A549 (cell line): ENCODE measurements around the gene LRCOL1. TPM values are rescaled to one million over a fixed set of nuclear protein-coding genes. Genes with fewer than 3 reads are reported as not detected.

ENCODE experiments used
- ATAC-seq, 2 experiments: fragments of 200-7000 bp in 1 of 2; fragments of >200 bp in 1 of 2; cut with Nextera tagmentation in 1 of 2; cut with Tn5 transposase in 1 of 2; 3 replicates each; pipeline versions ENCODE4 v1.8.0 to v1.9.1; 2018 to 2020; ENCODE audit warnings: mild to moderate bottlenecking in 1 of 2, moderate library complexity in 1 of 2
- CTCF ChIA-PET: fragments of 300-600 bp; sonication (Branson Sonifier 250); formaldehyde crosslinking; extraction: SDS; loops from one replicate; lab custom pipeline; 2021; ENCODE audit warnings: antibody characterized with exemption, inconsistent platforms; lab: Yijun Ruan, JAX
- POLR2A ChIA-PET: fragments of 350-600 bp; formaldehyde crosslinking; extraction: SDS; loops from one replicate; lab custom pipeline; 2021; ENCODE audit warnings: antibody characterized with exemption, inconsistent platforms; lab: Yijun Ruan, JAX
- DNase-seq, 2 experiments: peaks; one replicate each; pipeline versions ENCODE4 v3.0.0 to v3.0.0-alpha.2; 2011 to 2016; ENCODE audit warnings: low read depth in 1 of 2, low spot score in 1 of 2
- FAIRE-seq: peaks from 2 replicates; lab custom pipeline; 2011; peaks lifted over from hg19 to GRCh38; lab: Jason Lieb, UNC
- H3K27ac ChIP-seq, 2 experiments: fragments of >200 bp; sonication (Bioruptor Twin); formaldehyde crosslinking; 3 replicates each; pipeline ENCODE4 v1.5.1; 2016 to 2017
- H3K4me1 ChIP-seq: fragments of >200 bp; sonication (Bioruptor Twin); formaldehyde crosslinking; 3 replicates; pipeline ENCODE4 v1.6.1; 2016
- H3K4me2 ChIP-seq: fragments of >200 bp; sonication (Bioruptor Twin); formaldehyde crosslinking; 3 replicates; pipeline ENCODE4 v1.6.1; 2016
- H3K4me3 ChIP-seq: fragments of >200 bp; sonication (Bioruptor Twin); formaldehyde crosslinking; 3 replicates; pipeline ENCODE4 v1.5.1; 2016
- H3K9me3 ChIP-seq: fragments of >200 bp; sonication (Bioruptor Twin); formaldehyde crosslinking; 3 replicates; pipeline ENCODE4 v1.6.1; 2016
- CTCF ChIP-seq: fragments of >200 bp; sonication (Bioruptor Twin); formaldehyde crosslinking; IDR thresholded peaks from 3 replicates; pipeline ENCODE4 v1.5.1; 2016
- ESRRA ChIP-seq: fragments of 150-350 bp; IDR thresholded peaks from 2 replicates; pipeline ENCODE4 v1.6.1; 2014; ENCODE audit warnings: mild to moderate bottlenecking, low read length, borderline replicate concordance
- HOXB5 ChIP-seq: fragments of 250-450 bp; sonication (Bioruptor Pico); IDR thresholded peaks from 2 replicates; pipeline ENCODE4 v1.5.0; 2020; ENCODE audit warnings: mild to moderate bottlenecking, moderate library complexity
- RAD21 ChIP-seq, 2 experiments: fragments of >200 bp in 1 of 2; sonication (Bioruptor Twin) in 1 of 2; formaldehyde crosslinking in 1 of 2; IDR thresholded peaks in 1 of 2; conservative IDR thresholded peaks in 1 of 2; 2 replicates in 1 of 2; 3 replicates in 1 of 2; pipeline ENCODE4 v1.6.1; 2012 to 2018; ENCODE audit warnings: inconsistent platforms in 1 of 2
- RARB ChIP-seq: fragments of 250-450 bp; sonication (Bioruptor Pico); IDR thresholded peaks from 2 replicates; pipeline ENCODE4 v1.8.0; 2021; ENCODE audit warnings: mild to moderate bottlenecking, moderate library complexity
- SMC3 ChIP-seq: fragments of >200 bp; sonication (Bioruptor Twin); formaldehyde crosslinking; IDR thresholded peaks from 3 replicates; pipeline ENCODE4 v1.6.1; 2018; ENCODE audit warnings: inconsistent platforms
- WGBS: methylation state at CpG from one replicate; pipeline ENCODE4 v1.1.6; 2017; ENCODE audit errors: missing lambda C conversion rate; 5-methylcytosine and 5-hydroxymethylcytosine counted together
- polyA plus RNA-seq, 4 experiments: library from polyadenylated mRNA; depleted of rRNA in 3 of 4; stranded (reverse); fragments of >200 nt; fragmentation: RNase III in 1 of 4; extraction: RNeasy Plus Mini Kit Qiagen cat#74134 plus additional on column Dnase treatment in 1 of 4; gene quantifications; 2 replicates in 3 of 4; 3 replicates in 1 of 4; pipeline ENCODE4 v1.2.3, GENCODE V29; 2011 to 2017
- small RNA-seq, 6 experiments: library from RNA; depleted of rRNA; stranded (forward); fragments of <200 nt; gene quantifications; one replicate each; pipeline ENCODE3, GENCODE V24; 2012

LRCOL1 gene
- polyA plus RNA-seq, 2 of the 4 experiments (the other 2 are of a cell fraction) = not detected

GRCh38 chr12:132554845-132555630, 55.3 kb downstream of the LRCOL1 start:
- no peak for FAIRE-seq

More at GRCh38 chr12:132554845-132555630, 55.3 kb downstream of the LRCOL1 start:
- Histone ChIP-seq H3K9me3 (no peaks in the 10 kb centered on the region), H3K4me1 (0 out of 3 replicates have a peak, but pooled peaks cover 2% of the 10 kb centered on the region), H3K27ac (no peak overlapping the region), H3K4me2 (no peak overlapping the region)
- DNase-seq = peak; percentile 33 to 64
- WGBS = 87% methylated on average over 35 of the region's 53 CpGs
- POLR2A ChIA-PET = no interaction called here
- TF ChIP-seq HOXB5 (CRISPR knock-in tag) = no peak
- TF ChIP-seq RARB (CRISPR knock-in tag) = no peak
- TF ChIP-seq SMC3 = peak; percentile 38; the same call in 2 of the 3 replicates
- TF ChIP-seq CTCF = peak; percentile 40; the same call in 2 of the 3 replicates
- TF ChIP-seq ESRRA = peak; percentile 55; the same call in 1 of the 2 replicates
- peak; percentile 36 to 67; a peak in 4 of 5 replicates for TF ChIP-seq RAD21 (conservative IDR thresholded peaks at IDR 0.05 in 1 of 2, IDR thresholded peaks at IDR 0.05 in 1 of 2)
- TF ChIP-seq, all 56 proteins: peak for 4
- CTCF ChIA-PET = interaction anchor here (0.7 to 3.2 kb wide), 10 partner anchors 9 to 421 kb away, joined by 3 to 26 read pairs (median 3); no protein-coding TSS in a partner anchor
- ATAC-seq = peak in 1 of 2 experiments; percentile 33; a peak in 2 of 6 replicates
- no peak overlapping the region for H3K4me3 ChIP-seq

Small RNA genes lying within 50 kb of the gene (small RNA-seq; reads per million reads assigned to genes)
- gene MIR6763 = 0 reads per million in 6 experiments

Other genes with a start within 250 kb of the LRCOL1 start
- 2.7 and 3.0 TPM in 2 replicates for gene FBRSL1, start 120.4 kb downstream of the LRCOL1 start, polyA plus RNA-seq (2011; rRNA removed)
- 28.5 to 37.8 TPM (median 32.8 TPM) in 3 replicates for gene FBRSL1, start 120.4 kb downstream of the LRCOL1 start, polyA plus RNA-seq (2017; fragmentation: RNase III; extraction: RNeasy Plus Mini Kit Qiagen cat#74134 plus additional on column Dnase treatment)
- gene P2RX2, start 8.2 kb upstream of the LRCOL1 start, polyA plus RNA-seq (2011; rRNA removed) = not detected in 2 replicates
- not detected in 3 replicates for gene P2RX2, start 8.2 kb upstream of the LRCOL1 start, polyA plus RNA-seq (2017; fragmentation: RNase III; extraction: RNeasy Plus Mini Kit Qiagen cat#74134 plus additional on column Dnase treatment)
- gene POLE, start 76.8 kb upstream of the LRCOL1 start, polyA plus RNA-seq (2011; rRNA removed) = 28.9 and 32.1 TPM in 2 replicates
- gene POLE, start 76.8 kb upstream of the LRCOL1 start, polyA plus RNA-seq (2017; fragmentation: RNase III; extraction: RNeasy Plus Mini Kit Qiagen cat#74134 plus additional on column Dnase treatment) = 63.7 to 73.6 TPM (median 67.2 TPM) in 3 replicates
- 21.3 and 22.5 TPM in 2 replicates for gene PXMP2, start 77.0 kb upstream of the LRCOL1 start, polyA plus RNA-seq (2011; rRNA removed)
- gene PXMP2, start 77.0 kb upstream of the LRCOL1 start, polyA plus RNA-seq (2017; fragmentation: RNase III; extraction: RNeasy Plus Mini Kit Qiagen cat#74134 plus additional on column Dnase treatment) = 18.7 to 20.0 TPM (median 19.4 TPM) in 3 replicates
- 29.3 and 36.7 TPM in 2 replicates for gene PGAM5, start 100.3 kb upstream of the LRCOL1 start, polyA plus RNA-seq (2011; rRNA removed)
- gene PGAM5, start 100.3 kb upstream of the LRCOL1 start, polyA plus RNA-seq (2017; fragmentation: RNase III; extraction: RNeasy Plus Mini Kit Qiagen cat#74134 plus additional on column Dnase treatment) = 49.5 to 53.4 TPM (median 51.3 TPM) in 3 replicates
- 103 and 132 TPM in 2 replicates for gene ANKLE2, start 151.2 kb upstream of the LRCOL1 start, polyA plus RNA-seq (2011; rRNA removed)
- gene ANKLE2, start 151.2 kb upstream of the LRCOL1 start, polyA plus RNA-seq (2017; fragmentation: RNase III; extraction: RNeasy Plus Mini Kit Qiagen cat#74134 plus additional on column Dnase treatment) = 70.7 to 73.2 TPM (median 72.4 TPM) in 3 replicates
- 25.5 and 32.0 TPM in 2 replicates for gene GOLGA3, start 218.3 kb upstream of the LRCOL1 start, polyA plus RNA-seq (2011; rRNA removed)
- gene GOLGA3, start 218.3 kb upstream of the LRCOL1 start, polyA plus RNA-seq (2017; fragmentation: RNase III; extraction: RNeasy Plus Mini Kit Qiagen cat#74134 plus additional on column Dnase treatment) = 22.1 to 23.7 TPM (median 23.0 TPM) in 3 replicates